ENCODE results near the gene NEDD1.

The NEDD1 gene

GRCh38 chr12:96886998-96887677 lies 19.9 kb upstream of the NEDD1 start:
- no peak for ATAC-seq
- H3K27me3 Mint-ChIP-seq, result peaks cover 17% of the 10 kb centered on the region
- H3K4me3 Mint-ChIP-seq, result no peak overlapping the region
- no peaks in the 10 kb centered on the region for H3K36me3 Mint-ChIP-seq
- H3K27ac Mint-ChIP-seq, result no peak overlapping the region
- H3K9me3 Mint-ChIP-seq, result no peaks in the 10 kb centered on the region
- H3K4me1 Mint-ChIP-seq, result peaks cover 1% of the 10 kb centered on the region

- Mint-ChIP-seq H3K27ac (no peak overlapping the region), H3K36me3 (no peaks in the 10 kb centered on the region), H3K4me1 (peaks cover 5% of the 10 kb centered on the region), H3K4me3 (no peak overlapping the region), H3K27me3 (peaks cover 25% of the 10 kb centered on the region), H3K9me3 (peaks cover 3% of the 10 kb centered on the region)
- ATAC-seq, result no peak
Measured at GRCh38 chr12:96889273-96889933, 17.7 kb upstream of the NEDD1 start.

DNA sequence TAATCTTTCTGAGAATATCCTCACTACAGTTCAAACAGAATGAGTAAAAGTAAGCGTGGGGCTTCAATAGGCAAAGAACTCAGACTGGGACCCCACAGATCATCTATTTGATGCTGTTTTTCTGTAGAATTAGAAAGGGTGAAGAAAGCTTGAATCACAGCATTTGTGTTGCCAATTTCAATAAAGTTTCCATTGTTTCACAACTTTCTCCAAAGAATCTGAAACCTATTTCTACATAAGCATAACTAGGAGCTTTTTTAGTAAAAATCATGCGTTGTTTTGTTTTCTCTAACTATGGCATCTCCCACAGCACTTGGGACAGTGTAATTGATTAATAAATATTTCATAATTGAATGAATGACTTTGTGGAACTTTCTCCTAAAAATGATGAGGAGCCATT lies 16.7 kb upstream of the NEDD1 start:
- H3K36me3 Mint-ChIP-seq, result no peaks in the 10 kb centered on the region
- H3K4me1 Mint-ChIP-seq, result peaks cover 5% of the 10 kb centered on the region
- ATAC-seq, result no peak
- H3K9me3 Mint-ChIP-seq, result peaks cover 3% of the 10 kb centered on the region
- H3K27me3 Mint-ChIP-seq, result peaks cover 24% of the 10 kb centered on the region
- H3K4me3 Mint-ChIP-seq, result no peak overlapping the region
- no peak overlapping the region for H3K27ac Mint-ChIP-seq

- H3K4me3 Mint-ChIP-seq, result no peak overlapping the region
- no peak overlapping the region for H3K27ac Mint-ChIP-seq
- peaks cover 5% of the 10 kb centered on the region for H3K4me1 Mint-ChIP-seq
- no peak for ATAC-seq
- peaks cover 15% of the 10 kb centered on the region for H3K27me3 Mint-ChIP-seq
- no peaks in the 10 kb centered on the region for H3K36me3 Mint-ChIP-seq
- peaks cover 3% of the 10 kb centered on the region for H3K9me3 Mint-ChIP-seq
Measured at GRCh38 chr12:96892104-96892503, 15.0 kb upstream of the NEDD1 start.

GRCh38 chr12:96897421-96897820 lies 9.6 kb upstream of the NEDD1 start:
- no peak overlapping the region for H3K4me3 Mint-ChIP-seq
- no peak for ATAC-seq
- no peak overlapping the region for H3K27ac Mint-ChIP-seq
- H3K4me1 Mint-ChIP-seq, result peaks cover under 1% of the 10 kb centered on the region
- peaks cover 2% of the 10 kb centered on the region for H3K9me3 Mint-ChIP-seq
- H3K27me3 Mint-ChIP-seq, result peaks cover 6% of the 10 kb centered on the region
- no peaks in the 10 kb centered on the region for H3K36me3 Mint-ChIP-seq

DNA sequence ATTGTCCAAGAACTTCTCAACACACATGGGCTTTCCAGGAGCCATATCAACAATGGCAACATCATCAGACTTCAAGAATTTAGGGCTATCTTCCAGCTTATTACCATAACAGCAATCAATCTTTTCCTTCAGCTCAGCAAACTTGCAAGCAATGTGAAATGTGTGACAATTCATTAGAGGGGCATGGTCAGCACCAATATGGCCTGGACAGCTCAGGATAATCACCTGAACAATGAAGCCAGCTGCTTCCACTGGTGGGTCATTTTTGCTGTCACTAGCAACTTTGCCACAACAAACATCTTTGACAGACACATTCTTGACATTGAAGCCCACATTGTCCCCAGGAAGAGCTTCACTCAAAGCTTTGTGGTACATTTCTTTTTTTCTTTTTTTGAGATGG lies 5.9 kb upstream of the NEDD1 start:
- ATAC-seq, result no peak
- Mint-ChIP-seq H3K27ac (no peak overlapping the region), H3K4me1 (peaks cover 3% of the 10 kb centered on the region), H3K36me3 (no peaks in the 10 kb centered on the region), H3K9me3 (no peaks in the 10 kb centered on the region), H3K27me3 (no peaks in the 10 kb centered on the region), H3K4me3 (no peak overlapping the region)

DNA sequence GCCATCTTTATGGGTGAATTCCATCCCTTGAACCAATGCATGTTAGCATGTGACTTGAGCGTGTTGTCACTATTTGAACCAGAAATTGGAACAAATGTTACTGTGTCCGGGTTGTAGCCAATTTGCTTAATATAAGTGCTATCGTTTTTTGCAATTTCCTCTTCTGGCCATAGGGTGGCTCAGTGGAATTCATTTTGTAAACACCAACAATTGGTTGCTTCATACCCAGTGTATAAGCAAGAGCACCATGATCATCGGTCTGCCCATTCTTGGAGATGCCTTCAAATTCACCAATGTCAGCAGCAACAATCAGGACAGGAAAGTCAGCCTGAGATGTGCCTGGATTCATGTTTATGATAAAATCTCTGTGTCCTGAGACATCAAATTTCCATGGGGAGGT lies 5.0 kb upstream of the NEDD1 start:
- no peak overlapping the region for H3K27ac Mint-ChIP-seq

DNA sequence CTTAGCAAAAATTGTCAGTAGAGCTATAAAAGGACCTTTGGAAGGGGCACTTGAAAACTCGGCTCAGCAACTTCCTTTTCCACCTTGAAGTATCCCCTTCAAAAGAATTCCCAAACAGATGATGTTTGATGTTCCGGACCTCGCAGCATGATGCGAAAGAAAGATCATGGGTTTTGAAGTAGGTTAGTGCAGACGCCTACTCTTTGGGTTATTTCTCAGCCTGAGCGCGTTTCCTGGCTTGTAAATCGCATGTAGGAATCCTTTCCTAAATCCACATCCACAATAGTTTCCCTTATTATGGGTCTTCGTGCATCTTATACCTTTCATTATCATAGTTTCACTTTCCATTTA lies 584 bp upstream of the NEDD1 start:
- Mint-ChIP-seq H3K36me3 (peaks cover 11% of the 10 kb centered on the region), H3K27me3 (no peaks in the 10 kb centered on the region), H3K27ac (peak overlapping the region; percentile 91), H3K9me3 (no peaks in the 10 kb centered on the region), H3K4me3 (peak overlapping the region; percentile 86), H3K4me1 (peaks cover 40% of the 10 kb centered on the region)
- no peak for ATAC-seq

More for the DNA sequence above, 5.0 kb upstream of the NEDD1 start:
- Mint-ChIP-seq H3K9me3 (no peaks in the 10 kb centered on the region), H3K4me3 (no peak overlapping the region), H3K36me3 (no peaks in the 10 kb centered on the region), H3K4me1 (peaks cover 6% of the 10 kb centered on the region), H3K27me3 (no peaks in the 10 kb centered on the region)
- no peak for ATAC-seq

DNA sequence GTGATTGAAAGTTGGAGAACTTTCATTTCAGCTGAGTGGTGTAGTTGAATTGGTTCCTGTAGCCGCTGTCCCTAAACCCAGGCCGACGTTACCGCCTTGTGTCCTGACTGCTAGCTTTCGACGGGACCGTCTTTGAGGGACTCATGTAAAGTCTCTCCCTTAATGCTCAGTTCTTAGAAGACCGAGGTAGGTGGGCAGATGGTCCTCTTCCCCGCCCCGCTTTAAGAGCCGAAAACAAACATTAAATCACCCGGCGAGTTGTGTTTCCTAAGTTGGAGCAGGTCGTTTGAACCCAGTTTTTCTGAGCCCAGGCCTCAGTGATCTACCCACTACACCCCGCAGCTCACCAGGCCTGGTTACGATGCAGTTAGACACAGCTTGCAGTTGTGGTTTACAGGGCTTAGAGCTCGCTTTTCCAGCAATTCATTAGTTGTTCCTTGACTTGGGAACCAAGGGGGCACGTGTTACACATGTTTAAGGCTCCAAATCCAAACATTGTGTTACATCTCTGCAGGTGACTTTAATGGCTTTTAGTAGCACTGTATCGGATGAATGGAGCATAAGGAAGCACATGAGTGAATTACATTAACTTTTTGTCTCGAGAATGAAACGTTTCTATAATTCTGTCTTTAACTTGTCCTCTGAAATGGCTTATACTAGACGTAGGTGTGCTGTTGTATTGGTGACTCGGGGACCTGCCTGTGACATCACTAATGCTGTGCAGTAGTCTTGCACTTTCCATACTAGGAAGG lies 790 bp downstream of the NEDD1 start:
- Mint-ChIP-seq H3K4me1 (peaks cover 43% of the 10 kb centered on the region), H3K36me3 (peaks cover 11% of the 10 kb centered on the region), H3K4me3 (peak overlapping the region; percentile 86), H3K9me3 (no peaks in the 10 kb centered on the region), H3K27ac (peak overlapping the region; percentile 91), H3K27me3 (no peaks in the 10 kb centered on the region)
- ATAC-seq, result peak; percentile 52

GRCh38 chr12:96908423-96908675 lies 1.3 kb downstream of the NEDD1 start:
- Mint-ChIP-seq H3K9me3 (no peaks in the 10 kb centered on the region), H3K4me3 (peak overlapping the region; percentile 86), H3K4me1 (peaks cover 43% of the 10 kb centered on the region), H3K27ac (peak overlapping the region; percentile 91), H3K27me3 (no peaks in the 10 kb centered on the region), H3K36me3 (peaks cover 11% of the 10 kb centered on the region)
- ATAC-seq, result no peak

GRCh38 chr12:96912261-96912660 lies 5.2 kb downstream of the NEDD1 start:
- no peak for ATAC-seq
- Mint-ChIP-seq H3K9me3 (peaks cover 3% of the 10 kb centered on the region), H3K4me3 (no peak overlapping the region), H3K4me1 (peaks cover 37% of the 10 kb centered on the region), H3K27me3 (no peaks in the 10 kb centered on the region), H3K36me3 (peaks cover 25% of the 10 kb centered on the region), H3K27ac (no peak overlapping the region)

DNA sequence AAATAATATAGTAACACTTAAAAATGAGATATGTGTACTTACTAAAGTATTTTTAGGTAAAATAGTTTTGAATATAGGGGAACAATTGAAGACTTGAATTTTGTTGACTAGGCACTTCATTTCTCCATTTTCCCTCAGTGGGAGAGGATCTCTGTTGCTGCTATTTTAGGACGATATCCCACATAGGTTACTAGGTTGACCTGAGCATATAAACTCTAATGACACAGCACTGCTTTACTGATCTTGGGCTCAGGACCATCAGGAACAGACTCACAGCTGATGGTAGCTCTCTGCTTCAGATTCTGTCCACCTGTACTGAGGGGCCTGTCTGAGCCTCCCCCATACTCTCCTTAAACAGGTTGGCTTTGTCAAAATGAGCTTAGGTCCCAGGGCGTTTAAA lies 5.9 kb downstream of the NEDD1 start:
- Mint-ChIP-seq H3K4me3 (no peak overlapping the region), H3K4me1 (peaks cover 32% of the 10 kb centered on the region), H3K36me3 (peaks cover 25% of the 10 kb centered on the region), H3K27ac (no peak overlapping the region), H3K27me3 (no peaks in the 10 kb centered on the region), H3K9me3 (peaks cover 3% of the 10 kb centered on the region)
- no peak for ATAC-seq

DNA sequence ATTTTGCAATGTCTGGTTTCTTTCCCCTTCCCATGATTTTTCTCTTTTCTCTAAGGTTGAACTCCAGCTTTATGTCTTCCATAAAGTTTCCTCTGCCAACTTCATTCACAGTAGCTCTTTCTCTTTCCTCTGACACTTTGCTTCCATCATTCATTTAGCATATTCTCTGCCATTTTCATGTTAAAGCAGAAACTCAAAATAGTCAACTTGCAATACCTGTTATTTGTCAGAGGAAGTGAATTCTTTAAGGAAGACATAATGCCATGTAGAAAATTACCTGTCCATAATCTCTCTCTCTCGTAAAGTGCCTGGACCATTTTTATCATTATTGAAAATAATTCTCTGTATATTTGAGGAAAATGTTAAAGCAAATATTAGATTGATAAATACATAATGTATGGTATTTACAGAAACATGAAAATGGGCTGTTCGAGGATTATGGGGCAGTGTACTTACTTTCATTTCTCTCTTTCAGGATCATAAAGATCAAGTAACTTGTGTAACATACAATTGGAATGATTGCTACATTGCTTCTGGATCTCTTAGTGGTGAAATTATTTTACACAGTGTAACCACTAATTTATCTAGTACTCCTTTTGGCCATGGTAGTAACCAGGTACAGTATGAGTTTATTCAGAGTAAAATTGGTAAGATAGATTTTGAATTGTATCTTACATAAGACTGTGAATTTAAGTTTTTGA lies 12.6 kb downstream of the NEDD1 start:
- Mint-ChIP-seq H3K4me1 (peaks cover 6% of the 10 kb centered on the region), H3K27ac (no peak overlapping the region), H3K36me3 (peaks cover 60% of the 10 kb centered on the region), H3K4me3 (no peak overlapping the region), H3K27me3 (no peaks in the 10 kb centered on the region), H3K9me3 (peaks cover 6% of the 10 kb centered on the region)
- no peak for ATAC-seq

DNA sequence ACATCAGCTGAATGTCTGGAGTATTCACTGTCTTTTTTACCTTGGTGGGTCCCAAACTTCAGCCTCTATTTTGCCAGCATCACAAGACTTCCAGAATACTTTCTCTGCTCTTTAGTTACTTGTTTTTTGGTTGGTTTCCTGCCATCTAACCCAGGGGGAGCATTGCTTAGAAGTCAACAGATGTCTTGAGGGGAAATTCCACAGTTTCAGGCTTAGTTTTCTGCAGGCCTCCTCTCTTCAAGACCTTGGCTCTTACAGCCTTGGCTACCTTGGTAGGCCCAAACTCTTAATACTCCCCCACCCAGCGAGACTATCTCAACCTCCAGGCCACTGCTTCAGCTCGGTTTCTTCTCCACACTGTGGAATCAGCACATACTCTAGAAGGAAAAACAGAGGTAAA lies 41.7 kb downstream of the NEDD1 start:
- Mint-ChIP-seq H3K9me3 (no peaks in the 10 kb centered on the region), H3K4me3 (no peak overlapping the region), H3K4me1 (no peaks in the 10 kb centered on the region), H3K27ac (no peak overlapping the region), H3K27me3 (no peaks in the 10 kb centered on the region), H3K36me3 (peaks cover 78% of the 10 kb centered on the region)
- no peak for ATAC-seq

DNA sequence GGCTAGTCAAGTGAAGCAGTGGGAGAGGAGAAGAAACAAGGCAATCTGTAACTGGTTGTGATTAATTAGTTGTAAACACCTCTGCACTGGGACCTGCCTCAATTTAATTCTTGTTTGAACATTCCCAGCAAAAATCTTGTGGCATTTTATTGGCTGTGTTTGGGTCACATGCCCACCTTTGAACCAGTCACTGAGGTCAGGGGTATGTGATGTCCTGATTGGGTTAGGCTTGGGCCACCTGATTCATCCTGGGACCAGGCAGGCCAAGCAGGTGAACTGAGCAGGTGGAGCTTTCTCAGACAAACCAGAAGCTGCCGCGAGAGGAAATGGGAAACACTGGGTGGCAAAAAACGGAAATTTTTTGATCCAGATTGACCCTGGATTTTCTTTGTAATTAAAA lies 72.5 kb downstream of the NEDD1 start:
- Mint-ChIP-seq H3K27me3 (no peaks in the 10 kb centered on the region), H3K9me3 (no peaks in the 10 kb centered on the region), H3K4me3 (no peak overlapping the region), H3K36me3 (no peaks in the 10 kb centered on the region), H3K4me1 (no peaks in the 10 kb centered on the region), H3K27ac (no peak overlapping the region)
- no peak for ATAC-seq
